GM23338 (cell line): ENCODE data around the gene FRY. TPM values are rescaled to one million over a fixed set of nuclear protein-coding genes. Genes with fewer than 3 reads are reported as not detected.

ENCODE experiments used
- ATAC-seq: fragments of 200-7000 bp; cut with Tn5 transposase; 3 replicates; pipeline ENCODE4 v1.9.1; 2020
- DNase-seq: peaks from one replicate; pipeline ENCODE4 v3.0.0-alpha.2; 2015; ENCODE audit warnings: low spot score
- H2AFZ ChIP-seq: fragments of 200-600 bp; sonication (generic); 2 replicates; pipeline ENCODE4 v1.8.0; 2016; ENCODE audit warnings: antibody characterized with exemption, mild to moderate bottlenecking, moderate library complexity
- H3F3A ChIP-seq: fragments of 200-600 bp; sonication (generic); replicated peaks from 2 replicates; pipeline ENCODE4 v1.8.0; 2017; ENCODE audit warnings: antibody characterized with exemption, mixed run types, low read depth
- H3K27ac ChIP-seq: fragments of 200-600 bp; sonication (generic); 2 replicates; pipeline ENCODE4 v1.6.1; 2016; ENCODE audit warnings: low read depth
- H3K27me3 ChIP-seq: fragments of 200-600 bp; sonication (generic); 2 replicates; pipeline ENCODE4 v1.8.0; 2016; ENCODE audit warnings: mild to moderate bottlenecking, mixed run types, moderate library complexity; ENCODE audit not compliant: insufficient read depth
- H3K36me3 ChIP-seq: fragments of 200-600 bp; sonication (generic); 2 replicates; pipeline ENCODE4 v1.8.0; 2016; ENCODE audit warnings: mild to moderate bottlenecking; ENCODE audit not compliant: insufficient read depth
- H3K4me1 ChIP-seq: fragments of 200-600 bp; sonication (generic); 2 replicates; pipeline ENCODE4 v1.8.0; 2016; ENCODE audit warnings: mild to moderate bottlenecking, moderate library complexity; ENCODE audit not compliant: insufficient read depth
- H3K4me2 ChIP-seq: fragments of 200-600 bp; sonication (generic); 2 replicates; pipeline ENCODE4 v1.7.1; 2017; ENCODE audit warnings: mixed run types
- H3K4me3 ChIP-seq: fragments of 200-600 bp; sonication (generic); 2 replicates; pipeline ENCODE4 v1.6.1; 2016; ENCODE audit warnings: mixed run types
- H3K79me2 ChIP-seq: fragments of 200-600 bp; sonication (generic); replicated peaks from 2 replicates; pipeline ENCODE4 v1.8.0; 2017; ENCODE audit warnings: mild to moderate bottlenecking; ENCODE audit not compliant: insufficient read depth
- H3K9me2 ChIP-seq: fragments of 200-600 bp; sonication (generic); 2 replicates; pipeline ENCODE4 v1.8.0; 2017; ENCODE audit not compliant: insufficient read depth
- H4K20me1 ChIP-seq: fragments of 200-600 bp; sonication (generic); replicated peaks from 2 replicates; pipeline ENCODE4 v1.8.0; 2017; ENCODE audit warnings: mild to moderate bottlenecking; ENCODE audit not compliant: insufficient read depth
- H3K27ac Mint-ChIP-seq: 2 replicates; pipeline ENCODE4 v1.8.0; 2020; ENCODE audit warnings: inconsistent platforms, mild to moderate bottlenecking, moderate library complexity, mixed read lengths
- H3K27me3 Mint-ChIP-seq: 3 replicates; pipeline ENCODE4 v1.8.0; 2022; ENCODE audit warnings: low read depth, mild to moderate bottlenecking, moderate library complexity, mixed read lengths, inconsistent platforms; ENCODE audit not compliant: insufficient read depth, poor library complexity
- H3K36me3 Mint-ChIP-seq: 3 replicates; pipeline ENCODE4 v1.8.0; 2021; ENCODE audit warnings: low read depth, mild to moderate bottlenecking, inconsistent platforms, moderate library complexity, mixed read lengths
- H3K4me1 Mint-ChIP-seq: 3 replicates; pipeline ENCODE4 v1.8.0; 2020; ENCODE audit warnings: mild to moderate bottlenecking, inconsistent platforms, mixed read lengths
- H3K4me3 Mint-ChIP-seq: 3 replicates; pipeline ENCODE4 v1.8.0; 2021; ENCODE audit warnings: moderate library complexity, mild to moderate bottlenecking, inconsistent platforms, mixed read lengths
- H3K9me3 Mint-ChIP-seq: 3 replicates; pipeline ENCODE4 v1.8.0; 2020; ENCODE audit warnings: moderate library complexity, mild to moderate bottlenecking, inconsistent platforms, mixed read lengths
- EZH2phosphoT487 ChIP-seq: fragments of 200-600 bp; sonication (generic); IDR thresholded peaks from one replicate; pipeline ENCODE4 v1.8.1; 2018; ENCODE audit warnings: antibody characterized with exemption; ENCODE audit not compliant: unreplicated experiment
- JUNB ChIP-seq: IDR thresholded peaks from one replicate; pipeline ENCODE4 v1.6.1; 2016; ENCODE audit warnings: antibody characterized with exemption; ENCODE audit not compliant: unreplicated experiment
- NANOG ChIP-seq: IDR thresholded peaks from 2 replicates; pipeline ENCODE4 v1.6.1; 2016; ENCODE audit warnings: antibody characterized with exemption, borderline replicate concordance
- POLR2AphosphoS5 ChIP-seq: IDR thresholded peaks from 2 replicates; pipeline ENCODE4 v1.6.1; 2016; ENCODE audit warnings: antibody characterized with exemption, low read depth
- STAT1 ChIP-seq: IDR thresholded peaks from one replicate; pipeline ENCODE4 v1.6.1; 2016; ENCODE audit warnings: antibody characterized with exemption; ENCODE audit not compliant: unreplicated experiment
- ZNF331 ChIP-seq: fragments of 250-450 bp; sonication (Bioruptor Pico); IDR thresholded peaks from 2 replicates; pipeline ENCODE4 v1.5.0; 2020; ENCODE audit warnings: low read depth, mild to moderate bottlenecking, moderate library complexity
- polyA plus RNA-seq: library from polyadenylated mRNA; unstranded; fragments of >200 nt; fragmentation: Nextera tagmentation; extraction: Ambion mirVana; gene quantifications from 2 replicates; pipeline ENCODE4 v1.2.1, GENCODE V29; 2016
- total RNA-seq: library from RNA; depleted of rRNA; stranded (reverse); fragments of >200 nt; shearing (Covaris generic); gene quantifications from 2 replicates; pipeline ENCODE4 v1.2.3, GENCODE V29; 2014
- TF ChIP-seq, protein P1 (sequence below), 2 experiments: fragments of 200-600 bp in 1 of 2; sonication (generic) in 1 of 2; conservative IDR thresholded peaks; 2 replicates each; pipeline versions ENCODE4 v1.5.1 to v1.6.1; 2016 to 2017; ENCODE audit warnings: antibody characterized with exemption in 2 of 2, low read depth in 2 of 2, mild to moderate bottlenecking in 2 of 2, moderate library complexity in 1 of 2
- TF ChIP-seq, protein P2 (sequence below): IDR thresholded peaks from 2 replicates; pipeline ENCODE4 v1.6.1; 2016; ENCODE audit warnings: antibody characterized with exemption
- TF ChIP-seq, protein P3 (sequence below): IDR thresholded peaks from one replicate; pipeline ENCODE4 v1.6.1; 2018; ENCODE audit warnings: antibody characterized with exemption; ENCODE audit not compliant: unreplicated experiment

Gene FRY
- total and polyA plus RNA-seq, 2 experiments from 2014 or later, result 2.4 to 10.1 TPM

DNA sequence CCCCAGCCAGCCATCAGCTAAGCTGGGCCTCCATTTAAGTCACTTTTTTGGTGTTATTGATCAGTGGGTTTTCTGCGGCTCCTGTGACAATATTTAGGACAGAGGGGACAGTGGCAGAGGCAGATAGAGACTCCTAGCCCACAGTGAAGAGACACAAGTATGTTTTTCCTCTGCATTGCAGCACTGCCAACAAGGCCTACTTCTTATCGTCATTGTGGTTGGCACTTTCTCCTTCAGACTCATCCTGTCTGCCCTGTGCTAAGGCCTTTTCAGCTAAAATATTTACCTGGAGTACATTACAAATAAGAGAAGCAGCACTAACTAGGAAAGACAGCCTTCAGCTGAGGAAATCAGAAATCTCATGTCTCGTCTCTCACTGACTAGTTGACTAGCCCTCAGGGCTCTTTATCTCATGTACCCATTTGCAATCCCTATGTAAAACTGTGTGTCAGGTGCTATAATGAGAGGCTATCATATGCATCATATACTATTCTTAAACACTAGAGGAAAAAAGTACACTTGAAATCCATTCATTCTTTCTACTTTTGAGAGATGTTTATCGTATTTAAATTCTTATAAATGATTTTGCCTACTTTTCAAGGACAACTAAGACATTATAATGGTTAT is 221.4 kb downstream of the FRY start:
- Histone ChIP-seq H3K4me2 (no peak overlapping the region), H3K4me3 (no peak overlapping the region), H3F3A (no peaks in the 10 kb centered on the region), H3K27ac (no peak overlapping the region), H3K4me1 (no peaks in the 10 kb centered on the region), H3K79me2 (no peaks in the 10 kb centered on the region), H3K9me2 (no peaks in the 10 kb centered on the region), H4K20me1 (no peaks in the 10 kb centered on the region), H3K36me3 (no peaks in the 10 kb centered on the region), H3K27me3 (no peaks in the 10 kb centered on the region), H2AFZ (no peak overlapping the region)
- TF ChIP-seq NANOG (no peak), ZNF331 (CRISPR knock-in tag) (no peak), EZH2phosphoT487 (no peak), STAT1 (no peak), JUNB (no peak), POLR2AphosphoS5 (no peak)
- TF ChIP-seq, protein P1, sequence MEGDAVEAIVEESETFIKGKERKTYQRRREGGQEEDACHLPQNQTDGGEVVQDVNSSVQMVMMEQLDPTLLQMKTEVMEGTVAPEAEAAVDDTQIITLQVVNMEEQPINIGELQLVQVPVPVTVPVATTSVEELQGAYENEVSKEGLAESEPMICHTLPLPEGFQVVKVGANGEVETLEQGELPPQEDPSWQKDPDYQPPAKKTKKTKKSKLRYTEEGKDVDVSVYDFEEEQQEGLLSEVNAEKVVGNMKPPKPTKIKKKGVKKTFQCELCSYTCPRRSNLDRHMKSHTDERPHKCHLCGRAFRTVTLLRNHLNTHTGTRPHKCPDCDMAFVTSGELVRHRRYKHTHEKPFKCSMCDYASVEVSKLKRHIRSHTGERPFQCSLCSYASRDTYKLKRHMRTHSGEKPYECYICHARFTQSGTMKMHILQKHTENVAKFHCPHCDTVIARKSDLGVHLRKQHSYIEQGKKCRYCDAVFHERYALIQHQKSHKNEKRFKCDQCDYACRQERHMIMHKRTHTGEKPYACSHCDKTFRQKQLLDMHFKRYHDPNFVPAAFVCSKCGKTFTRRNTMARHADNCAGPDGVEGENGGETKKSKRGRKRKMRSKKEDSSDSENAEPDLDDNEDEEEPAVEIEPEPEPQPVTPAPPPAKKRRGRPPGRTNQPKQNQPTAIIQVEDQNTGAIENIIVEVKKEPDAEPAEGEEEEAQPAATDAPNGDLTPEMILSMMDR (conservative IDR thresholded peaks at IDR 0.05; ENCODE audit: low read depth in 2 of 2), result no peak
- TF ChIP-seq, protein P2, sequence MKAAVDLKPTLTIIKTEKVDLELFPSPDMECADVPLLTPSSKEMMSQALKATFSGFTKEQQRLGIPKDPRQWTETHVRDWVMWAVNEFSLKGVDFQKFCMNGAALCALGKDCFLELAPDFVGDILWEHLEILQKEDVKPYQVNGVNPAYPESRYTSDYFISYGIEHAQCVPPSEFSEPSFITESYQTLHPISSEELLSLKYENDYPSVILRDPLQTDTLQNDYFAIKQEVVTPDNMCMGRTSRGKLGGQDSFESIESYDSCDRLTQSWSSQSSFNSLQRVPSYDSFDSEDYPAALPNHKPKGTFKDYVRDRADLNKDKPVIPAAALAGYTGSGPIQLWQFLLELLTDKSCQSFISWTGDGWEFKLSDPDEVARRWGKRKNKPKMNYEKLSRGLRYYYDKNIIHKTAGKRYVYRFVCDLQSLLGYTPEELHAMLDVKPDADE, result no peak
- TF ChIP-seq, protein P3, sequence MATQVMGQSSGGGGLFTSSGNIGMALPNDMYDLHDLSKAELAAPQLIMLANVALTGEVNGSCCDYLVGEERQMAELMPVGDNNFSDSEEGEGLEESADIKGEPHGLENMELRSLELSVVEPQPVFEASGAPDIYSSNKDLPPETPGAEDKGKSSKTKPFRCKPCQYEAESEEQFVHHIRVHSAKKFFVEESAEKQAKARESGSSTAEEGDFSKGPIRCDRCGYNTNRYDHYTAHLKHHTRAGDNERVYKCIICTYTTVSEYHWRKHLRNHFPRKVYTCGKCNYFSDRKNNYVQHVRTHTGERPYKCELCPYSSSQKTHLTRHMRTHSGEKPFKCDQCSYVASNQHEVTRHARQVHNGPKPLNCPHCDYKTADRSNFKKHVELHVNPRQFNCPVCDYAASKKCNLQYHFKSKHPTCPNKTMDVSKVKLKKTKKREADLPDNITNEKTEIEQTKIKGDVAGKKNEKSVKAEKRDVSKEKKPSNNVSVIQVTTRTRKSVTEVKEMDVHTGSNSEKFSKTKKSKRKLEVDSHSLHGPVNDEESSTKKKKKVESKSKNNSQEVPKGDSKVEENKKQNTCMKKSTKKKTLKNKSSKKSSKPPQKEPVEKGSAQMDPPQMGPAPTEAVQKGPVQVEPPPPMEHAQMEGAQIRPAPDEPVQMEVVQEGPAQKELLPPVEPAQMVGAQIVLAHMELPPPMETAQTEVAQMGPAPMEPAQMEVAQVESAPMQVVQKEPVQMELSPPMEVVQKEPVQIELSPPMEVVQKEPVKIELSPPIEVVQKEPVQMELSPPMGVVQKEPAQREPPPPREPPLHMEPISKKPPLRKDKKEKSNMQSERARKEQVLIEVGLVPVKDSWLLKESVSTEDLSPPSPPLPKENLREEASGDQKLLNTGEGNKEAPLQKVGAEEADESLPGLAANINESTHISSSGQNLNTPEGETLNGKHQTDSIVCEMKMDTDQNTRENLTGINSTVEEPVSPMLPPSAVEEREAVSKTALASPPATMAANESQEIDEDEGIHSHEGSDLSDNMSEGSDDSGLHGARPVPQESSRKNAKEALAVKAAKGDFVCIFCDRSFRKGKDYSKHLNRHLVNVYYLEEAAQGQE, result no peak
- H3K27ac Mint-ChIP-seq, result no peak overlapping the region
- H3K4me1 Mint-ChIP-seq, result no peaks in the 10 kb centered on the region
- H3K4me3 Mint-ChIP-seq, result no peak overlapping the region
- no peaks in the 10 kb centered on the region for H3K36me3 Mint-ChIP-seq
- peaks cover 2% of the 10 kb centered on the region for H3K27me3 Mint-ChIP-seq
- ATAC-seq (no peak), DNase-seq (no peak)
- no peaks in the 10 kb centered on the region for H3K9me3 Mint-ChIP-seq
